H9 (cell line): Measurements from ENCODE around the gene MRPL51. TPM values are rescaled to one million over a fixed set of nuclear protein-coding genes. Genes with fewer than 3 reads are reported as not detected.

Source experiments
- DNase-seq: peaks from one replicate; pipeline ENCODE4 v3.0.0-alpha.2; 2017
- H2AFZ ChIP-seq: one replicate; pipeline ENCODE4 v1.6.1; 2013; ENCODE audit warnings: mild to moderate bottlenecking, low read length, control low read depth, moderate library complexity
- H2AK5ac ChIP-seq: 2 replicates; pipeline ENCODE4 v1.6.1; 2013; ENCODE audit warnings: low read length, control low read depth, mixed read lengths; ENCODE audit not compliant: insufficient read length
- H2BK120ac ChIP-seq: one replicate; pipeline ENCODE4 v1.6.1; 2013; ENCODE audit warnings: low read depth, mild to moderate bottlenecking, low read length, control low read depth, inconsistent platforms; ENCODE audit not compliant: poor library complexity, severe bottlenecking
- H2BK12ac ChIP-seq: 2 replicates; pipeline ENCODE4 v1.6.1; 2013; ENCODE audit warnings: low read length, control low read depth, mixed read lengths, low read depth; ENCODE audit not compliant: insufficient read length
- H2BK15ac ChIP-seq: 2 replicates; pipeline ENCODE4 v1.6.1; 2013; ENCODE audit warnings: low read depth, low read length, control low read depth
- H2BK20ac ChIP-seq: one replicate; pipeline ENCODE4 v1.6.1; 2013; ENCODE audit warnings: low read depth, mild to moderate bottlenecking, low read length, control low read depth, inconsistent platforms; ENCODE audit not compliant: poor library complexity, severe bottlenecking
- H2BK5ac ChIP-seq: 2 replicates; pipeline ENCODE4 v1.6.1; 2013; ENCODE audit warnings: low read length, control low read depth, mixed read lengths; ENCODE audit not compliant: insufficient read length
- H3K14ac ChIP-seq: 2 replicates; pipeline ENCODE4 v1.6.1; 2013; ENCODE audit warnings: low read length, control low read depth; ENCODE audit not compliant: insufficient read depth
- H3K18ac ChIP-seq: 2 replicates; pipeline ENCODE4 v1.6.1; 2013; ENCODE audit warnings: low read depth, mild to moderate bottlenecking, mixed read lengths, low read length, control low read depth; ENCODE audit not compliant: insufficient read length
- H3K23ac ChIP-seq: 2 replicates; pipeline ENCODE4 v1.6.1; 2013; ENCODE audit warnings: low read length, control low read depth, mixed read lengths, low read depth; ENCODE audit not compliant: insufficient read length
- H3K23me2 ChIP-seq: 2 replicates; pipeline ENCODE4 v1.6.1; 2013; ENCODE audit warnings: low read depth, mild to moderate bottlenecking, mixed read lengths, low read length, control low read depth; ENCODE audit not compliant: insufficient read length, poor library complexity, severe bottlenecking
- H3K27ac ChIP-seq: 2 replicates; pipeline ENCODE4 v1.5.1; 2013; ENCODE audit warnings: low read length, control low read depth, mixed read lengths, low read depth; ENCODE audit not compliant: insufficient read length
- H3K27me3 ChIP-seq: 2 replicates; pipeline ENCODE4 v1.6.1; 2013; ENCODE audit warnings: low read length, control low read depth, inconsistent platforms; ENCODE audit not compliant: insufficient read depth
- H3K4ac ChIP-seq: 2 replicates; pipeline ENCODE4 v1.6.1; 2013; ENCODE audit warnings: low read depth, mild to moderate bottlenecking, control low read depth, inconsistent platforms, low read length, moderate library complexity
- H3K4me1 ChIP-seq: 2 replicates; pipeline ENCODE4 v1.6.1; 2013; ENCODE audit warnings: low read length, control low read depth, inconsistent platforms; ENCODE audit not compliant: insufficient read depth
- H3K4me2 ChIP-seq: 2 replicates; pipeline ENCODE4 v1.6.1; 2013; ENCODE audit warnings: low read length, control low read depth, mixed read lengths; ENCODE audit not compliant: insufficient read length, insufficient read depth
- H3K56ac ChIP-seq: 2 replicates; pipeline ENCODE4 v1.6.1; 2013; ENCODE audit warnings: low read depth, mild to moderate bottlenecking, mixed read lengths, low read length, control low read depth; ENCODE audit not compliant: insufficient read length
- H3K79me1 ChIP-seq: 2 replicates; pipeline ENCODE4 v1.6.1; 2013; ENCODE audit warnings: low read depth, mild to moderate bottlenecking, moderate library complexity, low read length, control low read depth, inconsistent platforms; ENCODE audit not compliant: insufficient read depth, poor library complexity, severe bottlenecking
- H3K79me2 ChIP-seq: 2 replicates; pipeline ENCODE4 v1.6.1; 2013; ENCODE audit warnings: low read length, control low read depth, inconsistent platforms; ENCODE audit not compliant: insufficient read depth
- H3K9ac ChIP-seq: 2 replicates; pipeline ENCODE4 v1.6.1; 2013; ENCODE audit warnings: low read length, control low read depth, mixed read lengths; ENCODE audit not compliant: insufficient read length; ENCODE audit errors: extremely low read depth
- H3K9me3 ChIP-seq: one replicate; pipeline ENCODE4 v1.6.1; 2013; ENCODE audit warnings: low read depth, low read length, inconsistent platforms; ENCODE audit not compliant: control insufficient read depth
- H3T11ph ChIP-seq: one replicate; pipeline ENCODE4 v1.6.1; 2013; ENCODE audit warnings: mild to moderate bottlenecking, low read length, control low read depth, inconsistent platforms
- H4K20me1 ChIP-seq: one replicate; pipeline ENCODE4 v1.6.1; 2013; ENCODE audit not compliant: control insufficient read depth, insufficient read length, insufficient read depth
- H4K5ac ChIP-seq: 2 replicates; pipeline ENCODE4 v1.6.1; 2013; ENCODE audit warnings: low read depth, mild to moderate bottlenecking, mixed read lengths, low read length, control low read depth; ENCODE audit not compliant: insufficient read length
- H4K8ac ChIP-seq: replicated peaks from 2 replicates; pipeline ENCODE4 v1.6.1; 2013; ENCODE audit warnings: low read length, control low read depth, mixed read lengths, low read depth; ENCODE audit not compliant: insufficient read length
- H4K91ac ChIP-seq: 2 replicates; pipeline ENCODE4 v1.6.1; 2013; ENCODE audit warnings: low read depth, mild to moderate bottlenecking, moderate library complexity, mixed read lengths, low read length, control low read depth; ENCODE audit not compliant: insufficient read length
- H3K27ac Mint-ChIP-seq, 3 experiments: 2 replicates in 2 of 3; 3 replicates in 1 of 3; pipeline ENCODE4 v1.8.0; 2020 to 2021; ENCODE audit warnings: mixed read lengths in 3 of 3, mild to moderate bottlenecking in 1 of 3, moderate library complexity in 1 of 3
- H3K27me3 Mint-ChIP-seq: 2 replicates; pipeline ENCODE4 v1.8.0; 2021; ENCODE audit warnings: low read depth, mild to moderate bottlenecking, moderate library complexity, mixed read lengths
- H3K36me3 Mint-ChIP-seq, 3 experiments: 2 replicates in 2 of 3; 3 replicates in 1 of 3; pipeline ENCODE4 v1.8.0; 2020 to 2021; ENCODE audit warnings: low read depth in 3 of 3, mixed read lengths in 3 of 3; ENCODE audit not compliant: insufficient read depth in 1 of 3
- H3K4me1 Mint-ChIP-seq, 2 experiments: 2 replicates each; pipeline ENCODE4 v1.8.0; 2020; ENCODE audit warnings: mixed read lengths in 2 of 2
- H3K4me3 Mint-ChIP-seq, 2 experiments: 2 replicates in 1 of 2; 3 replicates in 1 of 2; pipeline ENCODE4 v1.8.0; 2020 to 2021; ENCODE audit warnings: mild to moderate bottlenecking in 2 of 2, mixed read lengths in 2 of 2, moderate library complexity in 1 of 2
- H3K9me3 Mint-ChIP-seq, 2 experiments: 2 replicates in 1 of 2; 3 replicates in 1 of 2; pipeline ENCODE4 v1.8.0; 2020; ENCODE audit warnings: mild to moderate bottlenecking in 2 of 2, mixed read lengths in 2 of 2, moderate library complexity in 1 of 2
- WGBS: extraction: QIAGEN DNeasy Blood & Tissue Kit; methylation state at CpG from one replicate; pipeline ENCODE4 v1.1.7; 2013; ENCODE audit warnings: missing lambda C conversion rate, low lambda C conversion rate, mixed read lengths; ENCODE audit not compliant: insufficient read length; ENCODE audit errors: extremely low coverage; 5-methylcytosine and 5-hydroxymethylcytosine counted together
- total RNA-seq: library from RNA; stranded (reverse); gene quantifications from 2 replicates; pipeline ENCODE4 v1.2.1, GENCODE V29; 2021
- TF ChIP-seq, protein P1 (sequence below): fragments of 200-600 bp; sonication (generic); conservative IDR thresholded peaks from 3 replicates; pipeline ENCODE4 v1.8.0; 2021; ENCODE audit warnings: antibody characterized with exemption, mild to moderate bottlenecking

Gene MRPL51
- total RNA-seq, 1 experiment from 2014 or later: 329 TPM

DNA sequence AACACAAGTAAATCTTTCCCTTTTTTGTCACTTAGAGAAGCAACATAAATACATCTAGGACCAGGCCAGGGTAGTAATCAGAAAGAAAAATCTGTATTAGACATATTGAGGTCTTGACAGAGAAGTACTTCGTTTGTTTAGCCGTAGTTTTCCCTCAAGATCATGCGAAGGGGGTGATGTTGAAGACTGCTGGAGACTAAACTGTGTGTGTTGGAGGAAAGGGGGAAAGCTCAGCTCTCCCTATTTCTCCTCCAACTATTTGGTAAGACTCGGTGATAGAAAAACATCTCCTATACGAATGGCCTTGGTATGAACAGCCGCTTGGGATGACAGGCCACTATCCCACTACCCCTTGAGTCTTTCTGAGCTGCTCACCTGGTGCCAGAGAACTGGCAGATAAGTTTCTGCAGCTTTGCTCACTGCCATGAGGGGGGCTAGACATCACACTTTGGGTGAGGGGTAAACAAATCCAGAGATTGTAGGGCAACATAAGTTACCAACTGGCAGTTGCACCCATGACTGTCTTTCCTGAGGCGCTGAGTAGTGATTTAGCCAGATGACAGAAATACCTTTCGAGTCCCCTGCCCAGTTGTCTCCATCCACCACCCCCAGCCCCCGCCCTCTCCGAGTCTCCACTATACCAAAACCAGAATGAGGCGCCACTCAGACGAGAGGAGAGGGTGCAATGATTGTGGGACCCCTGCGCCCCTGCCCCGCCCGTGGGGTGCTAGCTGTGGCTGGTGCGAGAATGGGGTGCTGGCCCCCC, 23.3 kb downstream of the MRPL51 start:
- Histone ChIP-seq H2AFZ (no peak overlapping the region), H3K4me1 (no peaks in the 10 kb centered on the region), H2BK12ac (no peak overlapping the region), H3K18ac (peak overlapping the region; percentile 19), H3K23me2 (peaks cover 6% of the 10 kb centered on the region), H3K4me2 (peak overlapping the region; percentile 73), H2AK5ac (no peak overlapping the region), H3K9ac (peak overlapping the region; percentile 73), H3K27me3 (no peaks in the 10 kb centered on the region), H2BK120ac (no peak overlapping the region), H3T11ph (no peak overlapping the region), H4K20me1 (no peaks in the 10 kb centered on the region), H4K91ac (no peak overlapping the region), H3K9me3 (no peaks in the 10 kb centered on the region), H3K27ac (no peak overlapping the region), H2BK20ac (no peak overlapping the region), H4K8ac (no peak overlapping the region), H3K4ac (no peak overlapping the region), H2BK15ac (no peak overlapping the region), H3K23ac (no peak overlapping the region), H3K14ac (no peak overlapping the region), H3K56ac (no peak overlapping the region), H3K79me2 (no peaks in the 10 kb centered on the region; the same call in 1 of the 2 replicates), H4K5ac (no peak overlapping the region), H3K79me1 (no peaks in the 10 kb centered on the region), H2BK5ac (no peak overlapping the region)
- Mint-ChIP-seq H3K4me3 (peak overlapping the region; percentile 83 to 89), H3K27me3 (peaks cover 18% of the 10 kb centered on the region), H3K9me3 (peaks cover 0 to 2% of the 10 kb centered on the region in 2 experiments; a peak in 3 of 5 replicates), H3K27ac (no peak overlapping the region), H3K4me1 (peaks cover 18% of the 10 kb centered on the region in 2 experiments), H3K36me3 (peaks cover 13 to 28% (median 17%) of the 10 kb centered on the region in 3 experiments)
- TF ChIP-seq, protein P1, sequence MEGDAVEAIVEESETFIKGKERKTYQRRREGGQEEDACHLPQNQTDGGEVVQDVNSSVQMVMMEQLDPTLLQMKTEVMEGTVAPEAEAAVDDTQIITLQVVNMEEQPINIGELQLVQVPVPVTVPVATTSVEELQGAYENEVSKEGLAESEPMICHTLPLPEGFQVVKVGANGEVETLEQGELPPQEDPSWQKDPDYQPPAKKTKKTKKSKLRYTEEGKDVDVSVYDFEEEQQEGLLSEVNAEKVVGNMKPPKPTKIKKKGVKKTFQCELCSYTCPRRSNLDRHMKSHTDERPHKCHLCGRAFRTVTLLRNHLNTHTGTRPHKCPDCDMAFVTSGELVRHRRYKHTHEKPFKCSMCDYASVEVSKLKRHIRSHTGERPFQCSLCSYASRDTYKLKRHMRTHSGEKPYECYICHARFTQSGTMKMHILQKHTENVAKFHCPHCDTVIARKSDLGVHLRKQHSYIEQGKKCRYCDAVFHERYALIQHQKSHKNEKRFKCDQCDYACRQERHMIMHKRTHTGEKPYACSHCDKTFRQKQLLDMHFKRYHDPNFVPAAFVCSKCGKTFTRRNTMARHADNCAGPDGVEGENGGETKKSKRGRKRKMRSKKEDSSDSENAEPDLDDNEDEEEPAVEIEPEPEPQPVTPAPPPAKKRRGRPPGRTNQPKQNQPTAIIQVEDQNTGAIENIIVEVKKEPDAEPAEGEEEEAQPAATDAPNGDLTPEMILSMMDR: no peak
- WGBS: no CpG with 5 or more reads among the region's 16 CpGs
- no peak for DNase-seq
